PC-9 (cell line): ENCODE results near the gene RDH8.

Source experiments
- EZH2 ChIP-seq: fragments of 200-600 bp; sonication (generic); IDR thresholded peaks from 2 replicates; pipeline ENCODE4 v1.8.0; 2017; ENCODE audit warnings: antibody characterized with exemption, low read depth
- TF ChIP-seq, protein P1 (sequence below): fragments of 200-600 bp; sonication (generic); conservative IDR thresholded peaks from 2 replicates; pipeline ENCODE4 v1.6.1; 2017; ENCODE audit warnings: mixed run types, antibody characterized with exemption, mild to moderate bottlenecking, moderate library complexity

DNA sequence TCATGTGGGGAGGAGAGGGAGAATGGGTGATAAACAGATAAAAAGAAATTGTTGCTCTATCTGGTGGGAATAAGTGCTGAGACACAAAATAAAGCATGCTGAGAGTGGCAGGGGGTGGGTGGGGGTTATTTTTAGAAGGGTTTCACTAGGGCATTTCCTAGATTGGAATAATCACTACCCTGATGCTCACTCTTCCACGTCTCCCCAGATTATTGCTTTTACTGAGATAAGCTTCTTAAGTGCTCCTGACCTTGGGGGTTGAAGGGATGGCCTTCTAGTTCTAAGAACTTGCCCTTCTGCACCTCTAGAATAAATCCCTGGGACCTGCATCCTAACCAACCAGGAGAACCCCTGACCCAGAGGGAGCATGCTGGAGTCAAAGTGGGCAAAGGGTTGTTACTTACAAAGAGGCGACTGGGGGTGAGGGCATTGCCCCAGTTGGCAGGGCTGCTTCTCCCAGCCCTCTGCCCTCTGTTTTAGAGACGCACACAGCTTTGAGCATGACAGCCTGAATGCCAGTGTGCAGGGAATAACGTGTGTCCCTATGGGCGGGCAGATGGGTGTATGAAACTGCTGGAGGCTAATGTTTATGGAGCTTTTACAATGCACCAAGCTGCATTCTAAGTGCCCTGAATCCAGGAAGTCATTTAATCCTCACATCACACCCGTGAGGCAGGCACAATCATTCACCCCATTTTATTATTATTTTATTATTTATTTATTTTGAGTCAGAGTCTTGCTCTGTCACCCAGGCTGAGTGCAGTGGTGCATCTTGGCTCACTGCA is 743 bp downstream of the RDH8 start:
- TF ChIP-seq, protein P1, sequence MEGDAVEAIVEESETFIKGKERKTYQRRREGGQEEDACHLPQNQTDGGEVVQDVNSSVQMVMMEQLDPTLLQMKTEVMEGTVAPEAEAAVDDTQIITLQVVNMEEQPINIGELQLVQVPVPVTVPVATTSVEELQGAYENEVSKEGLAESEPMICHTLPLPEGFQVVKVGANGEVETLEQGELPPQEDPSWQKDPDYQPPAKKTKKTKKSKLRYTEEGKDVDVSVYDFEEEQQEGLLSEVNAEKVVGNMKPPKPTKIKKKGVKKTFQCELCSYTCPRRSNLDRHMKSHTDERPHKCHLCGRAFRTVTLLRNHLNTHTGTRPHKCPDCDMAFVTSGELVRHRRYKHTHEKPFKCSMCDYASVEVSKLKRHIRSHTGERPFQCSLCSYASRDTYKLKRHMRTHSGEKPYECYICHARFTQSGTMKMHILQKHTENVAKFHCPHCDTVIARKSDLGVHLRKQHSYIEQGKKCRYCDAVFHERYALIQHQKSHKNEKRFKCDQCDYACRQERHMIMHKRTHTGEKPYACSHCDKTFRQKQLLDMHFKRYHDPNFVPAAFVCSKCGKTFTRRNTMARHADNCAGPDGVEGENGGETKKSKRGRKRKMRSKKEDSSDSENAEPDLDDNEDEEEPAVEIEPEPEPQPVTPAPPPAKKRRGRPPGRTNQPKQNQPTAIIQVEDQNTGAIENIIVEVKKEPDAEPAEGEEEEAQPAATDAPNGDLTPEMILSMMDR = no peak
- TF ChIP-seq EZH2 = no peak
